Activated CD4-positive, alpha-beta T cell treated with anti-CD3 and anti-CD28 coated beads, Interleukin-2, Interleukin-6, amounts not matched to agents 100 ng/mL and 50 ng/mL, durations not matched to agents 16 hours and 8 hours (primary cell): ENCODE data around the gene FAM117B.
"Not testable (repeated sequence)": the region's sequence is repeated elsewhere in the genome, so short reads cannot be mapped to it uniquely, and the experiment has no call there.

Source experiments
- DNase-seq: peaks from one replicate; pipeline ENCODE4 v3.0.0-alpha.2; 2020

FAM117B gene

DNA sequence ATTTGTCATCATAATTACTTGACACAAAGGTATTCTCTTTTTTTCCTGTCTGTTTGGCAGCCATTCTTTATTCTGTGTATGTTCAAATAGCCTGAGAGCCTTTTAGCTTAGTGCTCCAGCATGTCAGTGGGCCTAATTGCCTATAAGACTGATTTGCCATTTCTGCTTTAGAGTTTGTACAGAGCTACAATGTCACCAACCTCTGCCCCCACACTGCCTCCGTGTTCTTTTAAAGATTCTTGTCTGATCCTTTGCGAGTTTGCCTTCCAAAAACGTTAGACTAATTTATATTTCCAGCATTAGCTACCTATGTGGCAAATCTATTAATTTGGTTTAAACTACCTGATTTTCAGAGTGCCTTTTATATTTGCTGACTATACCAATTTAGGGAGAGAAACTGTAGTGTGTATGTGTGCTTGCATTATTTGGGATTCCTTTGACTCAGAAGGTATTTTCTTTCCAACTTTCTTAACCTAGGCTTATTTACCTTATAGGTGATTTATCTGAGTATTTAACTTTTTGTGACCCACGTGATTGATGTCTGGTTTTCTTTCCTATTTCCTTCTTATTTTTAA, 70.8 kb downstream of the FAM117B start:
- no peak for DNase-seq

DNA sequence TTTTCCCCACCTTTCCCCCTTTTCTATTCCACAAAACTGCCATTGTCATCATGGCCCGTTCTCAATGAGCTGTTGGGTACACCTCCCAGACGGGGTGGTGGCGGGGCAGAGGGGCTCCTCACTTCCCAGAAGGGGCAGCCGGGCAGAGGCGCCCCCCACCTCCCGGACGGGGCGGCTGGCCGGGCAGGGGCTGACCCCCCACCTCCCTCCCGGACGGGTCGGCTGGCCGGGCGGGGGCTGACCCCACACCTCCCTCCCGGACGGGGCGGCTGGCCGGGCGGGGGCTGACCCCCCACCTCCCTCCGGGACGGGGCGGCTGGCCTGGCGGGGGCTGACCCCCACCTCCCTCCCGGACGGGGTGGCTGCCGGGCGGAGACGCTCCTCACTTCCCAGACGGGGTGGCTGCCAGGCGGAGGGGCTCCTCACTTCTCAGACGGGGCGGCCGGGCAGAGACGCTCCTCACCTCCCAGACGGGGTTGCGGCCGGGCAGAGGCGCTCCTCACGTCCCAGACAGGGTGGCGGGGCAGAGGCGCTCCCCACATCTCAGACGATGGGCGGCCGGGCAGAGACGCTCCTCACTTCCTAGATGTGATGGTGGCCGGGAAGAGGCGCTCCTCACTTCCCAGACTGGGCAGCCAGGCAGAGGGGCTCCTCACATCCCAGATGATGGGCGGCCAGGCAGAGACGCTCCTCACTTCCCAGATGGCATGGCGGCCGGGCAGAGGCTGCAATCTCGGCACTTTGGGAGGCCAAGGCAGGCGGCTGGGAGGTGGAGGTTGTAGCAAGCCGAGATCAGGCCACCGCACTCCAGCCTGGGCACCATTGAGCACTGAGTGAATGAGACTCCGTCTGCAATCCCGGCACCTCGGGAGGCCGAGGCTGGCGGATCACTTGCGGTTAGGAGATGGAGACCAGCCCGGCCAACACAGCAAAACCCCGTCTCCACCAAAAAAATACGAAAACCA, 80.5 kb downstream of the FAM117B start:
- not testable (repeated sequence) for DNase-seq

GRCh38 chr2:202716114-202716718, 81.4 kb downstream of the FAM117B start:
- no peak for DNase-seq

DNA sequence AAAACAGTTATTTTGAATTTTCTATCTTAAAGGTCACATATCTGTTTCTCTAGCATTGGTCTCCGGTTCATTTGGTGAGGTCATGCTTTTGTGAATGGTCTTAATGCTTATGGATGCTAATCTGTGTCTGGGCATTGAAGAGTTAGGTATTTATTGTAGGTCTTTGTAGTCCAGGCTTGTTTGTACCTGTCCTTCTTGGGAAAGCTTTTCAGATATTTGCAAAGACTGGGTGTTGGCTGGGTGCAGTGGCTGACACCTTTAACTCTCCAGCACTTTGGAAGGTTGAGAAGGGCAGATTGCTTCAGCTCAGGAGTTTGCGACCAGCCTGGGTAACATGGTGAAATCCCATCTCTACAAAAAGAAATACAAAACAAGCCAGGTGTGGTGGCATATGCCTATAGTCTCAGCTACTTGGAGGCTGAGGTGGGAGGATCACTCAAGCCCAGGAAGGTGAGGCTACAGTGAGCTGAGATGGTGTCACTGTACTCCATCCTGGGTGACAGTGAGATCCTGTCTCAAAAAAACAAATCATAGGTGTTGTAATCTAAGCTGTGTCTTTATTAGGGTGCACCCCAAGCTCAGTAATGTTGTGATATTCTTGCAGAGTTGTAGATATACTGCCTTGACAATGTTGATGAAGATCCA, 82.3 kb downstream of the FAM117B start:
- no peak for DNase-seq

- no peak for DNase-seq
These were observed 83.0 kb downstream of the FAM117B start for GRCh38 chr2:202717598-202718310.

- no peak for DNase-seq
These were observed 83.8 kb downstream of the FAM117B start for GRCh38 chr2:202718614-202719013.

DNA sequence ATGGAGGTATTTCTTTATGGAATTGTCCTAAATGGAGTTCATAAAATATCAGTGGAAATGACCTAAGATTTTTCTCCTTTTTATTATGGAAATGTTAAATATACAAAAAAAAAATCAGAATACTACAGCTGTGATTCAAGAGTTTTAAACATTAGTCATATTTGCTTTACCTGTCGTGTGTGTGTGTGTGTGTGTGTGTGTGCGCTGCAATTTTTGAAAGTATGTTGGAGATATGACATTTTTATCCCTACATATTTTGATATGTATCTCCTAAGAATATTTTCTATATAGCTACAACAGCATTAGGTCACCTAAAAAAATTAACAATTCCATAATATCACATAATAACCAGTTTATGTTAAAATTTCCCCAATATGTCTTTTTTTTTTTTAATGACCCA, 85.5 kb downstream of the FAM117B start:
- no peak for DNase-seq

- no peak for DNase-seq
These were observed 86.9 kb downstream of the FAM117B start for GRCh38 chr2:202721621-202722020.

- DNase-seq = no peak
These were observed 89.0 kb downstream of the FAM117B start for GRCh38 chr2:202723746-202724145.

- DNase-seq = no peak
These were observed 91.3 kb downstream of the FAM117B start for GRCh38 chr2:202726070-202726469.

GRCh38 chr2:202736826-202737225, 102.1 kb downstream of the FAM117B start:
- no peak for DNase-seq

DNA sequence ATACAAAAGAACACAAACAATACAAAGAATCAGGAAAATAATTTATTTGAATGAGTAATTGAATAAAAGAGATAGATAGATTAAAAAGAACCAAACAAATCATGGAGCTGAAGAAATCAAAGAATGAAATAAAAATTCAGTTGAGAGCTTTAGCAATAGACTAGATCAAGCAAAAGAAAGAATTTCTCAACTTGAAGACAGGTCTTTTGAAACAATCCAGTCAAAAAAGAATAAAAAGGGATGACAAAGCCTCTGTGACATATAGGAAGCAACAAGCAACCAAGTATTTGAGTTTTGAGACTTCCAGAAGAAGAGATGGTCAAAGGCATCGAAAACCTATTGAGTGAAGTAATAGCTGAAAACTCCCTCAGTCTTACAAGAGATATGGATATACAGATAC, 108.8 kb downstream of the FAM117B start:
- DNase-seq = no peak

DNA sequence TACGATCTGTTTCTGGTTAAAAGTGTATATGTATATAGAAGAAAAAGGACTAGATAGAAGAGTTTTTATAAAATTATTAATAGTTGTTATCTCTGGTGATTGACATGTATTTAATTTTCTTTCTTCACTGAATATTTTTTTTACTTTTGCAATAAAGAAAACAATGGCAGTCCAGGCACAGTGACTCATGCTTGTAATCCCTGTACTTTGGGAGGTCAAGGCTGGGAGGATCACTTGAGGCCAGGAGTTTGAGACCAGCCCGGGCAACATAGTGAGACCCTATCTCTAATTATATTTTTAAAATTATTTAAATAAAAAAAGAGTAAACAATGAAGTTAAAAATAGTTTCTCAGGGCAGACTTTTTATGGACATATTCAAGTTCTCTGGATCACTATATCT, 114.7 kb downstream of the FAM117B start:
- no peak for DNase-seq

- no peak for DNase-seq
These were observed 116.1 kb downstream of the FAM117B start for GRCh38 chr2:202750763-202751427.

GRCh38 chr2:202752071-202752470, 117.3 kb downstream of the FAM117B start:
- no peak for DNase-seq

DNA sequence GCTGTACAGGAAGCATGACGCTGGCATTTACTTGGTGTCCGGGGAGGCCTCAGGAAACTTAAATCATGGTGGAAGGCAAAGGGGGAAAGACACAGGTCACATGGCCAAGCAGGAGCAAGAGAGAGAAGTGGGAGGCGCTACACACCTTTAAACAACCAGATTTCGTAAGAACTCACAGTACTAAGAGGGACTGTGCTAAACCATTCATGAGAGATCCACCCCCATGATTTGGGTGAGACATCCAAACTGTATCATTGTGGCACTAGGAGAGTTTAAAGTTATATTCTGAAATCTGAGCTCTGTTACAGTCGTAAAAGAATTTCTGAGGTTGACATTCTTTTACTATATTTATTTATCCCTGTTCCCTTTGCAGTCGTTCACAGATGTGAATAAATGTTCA, 120.2 kb downstream of the FAM117B start:
- no peak for DNase-seq

DNA sequence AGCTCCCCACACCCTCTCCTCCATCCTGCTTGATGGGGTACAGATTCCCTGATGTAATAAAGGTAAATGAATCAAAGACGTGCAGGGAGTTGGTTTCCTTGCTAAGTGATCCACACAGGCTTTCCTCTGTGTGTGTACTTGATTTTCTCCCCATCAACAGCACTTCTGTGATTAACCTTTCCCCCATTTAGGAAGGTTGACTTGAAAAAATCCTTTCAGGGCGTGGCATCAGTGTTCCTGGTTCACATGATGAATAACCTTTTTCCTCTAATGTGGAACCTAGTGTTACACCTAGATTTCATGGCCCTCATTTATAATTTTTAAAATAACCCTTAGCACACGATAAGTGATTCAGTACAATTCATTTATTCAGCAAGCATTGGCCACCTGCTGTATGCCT, 121.8 kb downstream of the FAM117B start:
- no peak for DNase-seq

GRCh38 chr2:202757339-202757738, 122.6 kb downstream of the FAM117B start:
- no peak for DNase-seq

- no peak for DNase-seq
These were observed 123.4 kb downstream of the FAM117B start for GRCh38 chr2:202758128-202758527.

DNA sequence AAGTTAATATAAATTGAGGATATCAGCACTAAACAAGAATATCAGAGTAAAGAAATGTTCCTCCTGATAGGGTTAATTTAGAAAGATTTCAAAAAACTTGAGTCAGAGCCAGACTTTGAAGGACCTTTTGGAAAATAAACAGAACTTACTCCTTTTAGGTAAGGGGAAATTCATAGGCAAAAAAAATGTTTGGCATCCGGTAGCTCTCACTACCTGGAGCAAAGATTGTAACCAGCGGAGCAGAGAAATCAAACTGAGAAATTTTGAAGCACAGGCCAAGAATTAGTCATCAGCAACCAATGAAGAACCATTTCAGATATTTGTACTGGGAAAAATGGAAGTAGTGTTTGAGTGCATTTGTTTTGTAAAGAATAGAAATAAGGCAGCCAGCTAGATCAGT, 123.8 kb downstream of the FAM117B start:
- DNase-seq = no peak

DNA sequence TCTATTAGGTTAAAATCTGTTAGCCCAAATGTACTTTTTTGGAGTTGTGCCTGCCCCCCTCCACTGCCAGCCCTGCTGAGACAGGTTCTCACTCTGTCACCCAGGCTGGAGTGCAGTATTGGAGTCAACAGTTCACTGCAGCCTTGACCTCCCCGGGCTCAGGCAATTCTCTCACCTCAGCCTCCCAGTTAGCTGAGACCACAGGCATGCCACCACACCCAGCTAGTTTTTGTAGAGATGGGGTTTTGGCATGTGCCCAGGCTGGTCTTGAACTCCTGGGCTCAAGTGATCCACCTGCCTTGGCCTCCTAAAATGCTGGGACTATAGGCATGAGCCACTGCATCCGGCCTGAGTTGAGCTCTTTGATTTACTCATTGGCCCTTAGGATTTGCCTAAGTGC, 126.1 kb downstream of the FAM117B start:
- no peak for DNase-seq

DNA sequence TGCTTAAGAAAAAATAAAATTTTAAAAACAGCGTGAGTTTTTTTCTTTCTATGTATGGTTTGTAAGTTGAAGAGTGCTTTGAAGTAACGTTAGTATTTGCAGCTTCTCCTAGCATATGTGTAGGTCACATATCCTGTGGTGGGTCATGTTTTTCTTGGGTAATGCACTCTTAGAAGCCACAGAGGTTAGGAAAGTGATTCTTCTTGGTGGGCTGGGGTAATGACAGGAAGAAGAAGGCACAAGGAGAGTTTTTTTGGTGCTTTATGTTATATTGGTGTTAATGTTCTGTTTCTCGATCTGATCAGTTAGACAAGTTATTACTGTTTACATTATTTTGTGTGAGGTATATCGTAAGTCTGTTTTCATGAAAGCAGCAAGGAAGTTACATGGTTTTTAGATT, 127.8 kb downstream of the FAM117B start:
- peak; percentile 36 for DNase-seq
